IMR-90 (cell line): ENCODE data around the gene NRDC.

ENCODE experiments used
- CHD1 ChIP-seq: IDR thresholded peaks from 2 replicates; pipeline ENCODE4 v1.6.1; 2012; ENCODE audit warnings: low read depth, low read length, improper control_type of control experiment
- CTCF ChIP-seq: conservative IDR thresholded peaks from 2 replicates; pipeline ENCODE4 v1.5.1; 2012; ENCODE audit warnings: mild to moderate bottlenecking, low read depth, low read length, improper control_type of control experiment
- ELK1 ChIP-seq: fragments of 150-350 bp; IDR thresholded peaks from 2 replicates; pipeline ENCODE4 v1.6.1; 2016; ENCODE audit warnings: low read depth, mild to moderate bottlenecking, low read length, moderate library complexity, borderline replicate concordance
- MAFK ChIP-seq: IDR thresholded peaks from 2 replicates; pipeline ENCODE4 v1.6.1; 2012; ENCODE audit warnings: low read depth, low read length, improper control_type of control experiment
- POLR2A ChIP-seq: IDR thresholded peaks from 2 replicates; pipeline ENCODE4 v1.6.1; 2012; ENCODE audit warnings: mild to moderate bottlenecking, low read depth, low read length
- RAD21 ChIP-seq: IDR thresholded peaks from 2 replicates; pipeline ENCODE4 v1.6.1; 2012; ENCODE audit warnings: low read length, improper control_type of control experiment
- RCOR1 ChIP-seq: IDR thresholded peaks from 2 replicates; pipeline ENCODE4 v1.6.1; 2012; ENCODE audit warnings: mild to moderate bottlenecking, low read length, improper control_type of control experiment; ENCODE audit not compliant: insufficient replicate concordance
- SMC3 ChIP-seq: fragments of 150-350 bp; IDR thresholded peaks from 2 replicates; pipeline ENCODE4 v1.6.1; 2016; ENCODE audit warnings: low read depth, mild to moderate bottlenecking, antibody characterized with exemption, low read length, moderate library complexity
- USF2 ChIP-seq: fragments of 150-350 bp; IDR thresholded peaks from 2 replicates; pipeline ENCODE4 v1.6.1; 2017; ENCODE audit warnings: mild to moderate bottlenecking, antibody characterized with exemption, low read length, low read depth

GRCh38 chr1:51760872-51761271 lies 117.7 kb downstream of the NRDC start:
- TF ChIP-seq CTCF (no peak), POLR2A (no peak), RCOR1 (no peak), CHD1 (no peak), SMC3 (no peak), USF2 (no peak), RAD21 (no peak), ELK1 (no peak), MAFK (no peak)
